Endothelial cell of umbilical vein (primary cell): ENCODE measurements around the gene RAB6B. TPM values are rescaled to one million over a fixed set of nuclear protein-coding genes. Genes with fewer than 3 reads are reported as not detected.
A peak's percentile ranks its signal among the peaks of the same experiment; 100 is the strongest.

ENCODE experiments used
- BruUV-seq: library from RNA; stranded (reverse); fragments of 400-500 nt; replicated peaks from 2 replicates; lab custom pipeline; 2021; lab: Mats Ljungman, UMichigan
- CTCF ChIA-PET: fragments of 300-600, 350-600 bp; sonication (Branson Sonifier 250); formaldehyde crosslinking; loops from one replicate; lab custom pipeline; 2021; ENCODE audit warnings: antibody characterized with exemption, inconsistent platforms; lab: Charles Lee
- POLR2A ChIA-PET: fragments of 300-600, 350-600 bp; sonication (Branson Sonifier 250); formaldehyde crosslinking; loops from one replicate; lab custom pipeline; 2021; ENCODE audit warnings: antibody characterized with exemption, inconsistent platforms; lab: Charles Lee
- DNase-seq: peaks from one replicate; pipeline ENCODE4 v3.0.0-alpha.2; 2011; ENCODE audit warnings: low read depth, low spot score
- FAIRE-seq: peaks from 2 replicates; lab custom pipeline; 2011; peaks lifted over from hg19 to GRCh38; lab: Jason Lieb, UNC
- H2AFZ ChIP-seq: 2 replicates; pipeline ENCODE4 v1.6.0; 2012; ENCODE audit warnings: low read depth, low read length, control low read depth, inconsistent platforms
- H3K27ac ChIP-seq: 2 replicates; pipeline ENCODE4 v1.5.1; 2011; ENCODE audit warnings: low read depth, mild to moderate bottlenecking, control low read depth, low read length, moderate library complexity; ENCODE audit not compliant: insufficient read depth
- H3K27me3 ChIP-seq, 2 experiments: 2 replicates each; pipeline versions ENCODE4 v1.6.0 to v1.6.1; 2011; ENCODE audit warnings: low read length in 2 of 2, mixed read lengths in 1 of 2; ENCODE audit not compliant: control insufficient read depth in 2 of 2, insufficient read depth in 2 of 2
- H3K36me3 ChIP-seq, 2 experiments: 2 replicates in 1 of 2; 3 replicates in 1 of 2; pipeline ENCODE4 v1.5.1; 2011; ENCODE audit warnings: low read length in 2 of 2, mild to moderate bottlenecking in 1 of 2, moderate library complexity in 1 of 2; ENCODE audit not compliant: control insufficient read depth in 2 of 2, insufficient read depth in 2 of 2; ENCODE audit errors: extremely low read depth in 1 of 2
- H3K4me1 ChIP-seq: 3 replicates; pipeline ENCODE4 v1.5.1; 2011; ENCODE audit warnings: mild to moderate bottlenecking, low read length; ENCODE audit not compliant: control insufficient read depth, insufficient read depth; ENCODE audit errors: extremely low read depth
- H3K4me2 ChIP-seq: 2 replicates; pipeline ENCODE4 v1.6.1; 2011; ENCODE audit warnings: low read length, control low read depth, mixed read lengths; ENCODE audit not compliant: insufficient read depth
- H3K4me3 ChIP-seq, 3 experiments: fragments of 200-600 bp in 1 of 3; sonication (generic), shearing (Covaris generic) in 1 of 3; replicated peaks in 1 of 3; 2 replicates each; pipeline ENCODE4 v1.5.1; 2011 to 2016; ENCODE audit warnings: control low read depth in 3 of 3, low read length in 3 of 3, mild to moderate bottlenecking in 2 of 3, inconsistent platforms in 1 of 3, low read depth in 1 of 3, moderate library complexity in 1 of 3; ENCODE audit not compliant: insufficient read depth in 1 of 3
- H3K79me2 ChIP-seq: 2 replicates; pipeline ENCODE4 v1.6.0; 2012; ENCODE audit warnings: low read length, inconsistent platforms; ENCODE audit not compliant: control insufficient read depth, insufficient read depth
- H3K9ac ChIP-seq: replicated peaks from 2 replicates; pipeline ENCODE3; 2011; ENCODE audit warnings: low read length, control low read depth; ENCODE audit not compliant: insufficient read depth; ENCODE audit errors: extremely low read depth
- H3K9me1 ChIP-seq: replicated peaks from 3 replicates; pipeline ENCODE4 v1.6.0; 2011; ENCODE audit warnings: mild to moderate bottlenecking, low read length; ENCODE audit not compliant: control insufficient read depth, insufficient read depth; ENCODE audit errors: extremely low read depth
- H3K9me3 ChIP-seq: replicated peaks from 2 replicates; pipeline ENCODE4 v1.5.1; 2012; ENCODE audit warnings: low read length, inconsistent platforms; ENCODE audit not compliant: control insufficient read depth, insufficient read depth
- H4K20me1 ChIP-seq: replicated peaks from 2 replicates; pipeline ENCODE3; 2011; ENCODE audit warnings: mild to moderate bottlenecking, low read length; ENCODE audit not compliant: control insufficient read depth, insufficient read depth; ENCODE audit errors: extremely low read depth
- FOS ChIP-seq: IDR thresholded peaks from 2 replicates; pipeline ENCODE4 v1.6.1; 2011; ENCODE audit warnings: mild to moderate bottlenecking, low read length, moderate library complexity, borderline replicate concordance; ENCODE audit not compliant: insufficient read depth
- GATA2 ChIP-seq: IDR thresholded peaks from 2 replicates; pipeline ENCODE4 v1.7.0; 2011; ENCODE audit warnings: low read depth, mild to moderate bottlenecking, moderate library complexity, mixed read lengths, low read length; ENCODE audit not compliant: insufficient read length, insufficient read depth
- JUN ChIP-seq: IDR thresholded peaks from 2 replicates; pipeline ENCODE4 v1.6.1; 2011; ENCODE audit warnings: borderline replicate concordance, low read depth; ENCODE audit not compliant: insufficient read length, insufficient read depth
- MYC ChIP-seq: IDR thresholded peaks from one replicate; pipeline ENCODE4 v1.6.1; 2011; ENCODE audit warnings: mild to moderate bottlenecking, low read depth, low read length
- dilution Hi-C: fragments of 300-500 bp; cut with MboI; formaldehyde crosslinking; loops from one replicate; pipeline ENCODE4 v1.15.0; 2019; ENCODE audit warnings: low sequenced_read_pairs; ENCODE audit not compliant: extremely low pct_ligation_motif_present
- intact Hi-C: fragments of 100-400 bp; cut with micrococcal nuclease; formaldehyde crosslinking; loops from one replicate; pipeline ENCODE4 v1.10.0; 2022
- polyA plus RNA-seq, 4 experiments: library from polyadenylated mRNA; depleted of rRNA in 3 of 4; stranded (reverse) in 3 of 4; unstranded in 1 of 4; fragments of >200 nt; gene quantifications; 2 replicates each; pipeline versions ENCODE4 v1.2.1 to v1.2.3, GENCODE V29; 2011 to 2012; ENCODE audit warnings: missing spikeins in 1 of 4
- total RNA-seq: library from RNA; stranded (reverse); gene quantifications from 2 replicates; pipeline ENCODE4 v1.2.3, GENCODE V29; 2021

Gene RAB6B
- total and polyA plus RNA-seq, 2 donors (not counting 3 experiments of a cell fraction or from before 2014, with no cell fraction given), result 1.7 to 6.7 TPM

GRCh38 chr3:133874761-133875438 lies 20.8 kb downstream of the RAB6B start:
- Histone ChIP-seq H3K9me3 (no peaks in the 10 kb centered on the region), H3K9me1 (no peaks in the 10 kb centered on the region), H3K27ac (no peak overlapping the region), H2AFZ (no peak overlapping the region), H3K4me3 (no peak overlapping the region), H4K20me1 (no peaks in the 10 kb centered on the region), H3K4me1 (peaks cover 9% of the 10 kb centered on the region), H3K27me3 (no peaks in the 10 kb centered on the region), H3K4me2 (no peak overlapping the region), H3K36me3 (no peaks in the 10 kb centered on the region), H3K9ac (no peak overlapping the region), H3K79me2 (no peaks in the 10 kb centered on the region)
- CTCF ChIA-PET, result interaction anchor here (1.2 to 1.5 kb wide), 3 partner anchors 9 to 56 kb away, joined by 4 to 5 read pairs (median 4); no protein-coding TSS in a partner anchor
- FAIRE-seq (peak; percentile 84), DNase-seq (peak; percentile 67)
- no TSS peak for BruUV-seq
- POLR2A ChIA-PET, result no interaction called here
- intact Hi-C loops, result no loop called here
- TF ChIP-seq FOS, result peak; percentile 29
- no peak for TF ChIP-seq GATA2
- TF ChIP-seq MYC, result no peak
- dilution Hi-C loops, result no loop called here

GRCh38 chr3:133874344-133874743 lies 21.3 kb downstream of the RAB6B start:
- Histone ChIP-seq H3K27ac (no peak overlapping the region), H3K36me3 (no peaks in the 10 kb centered on the region), H2AFZ (no peak overlapping the region), H3K9ac (no peak overlapping the region), H3K4me2 (no peak overlapping the region), H3K9me1 (no peaks in the 10 kb centered on the region), H4K20me1 (no peaks in the 10 kb centered on the region), H3K9me3 (no peaks in the 10 kb centered on the region), H3K27me3 (no peaks in the 10 kb centered on the region), H3K4me3 (no peak overlapping the region), H3K4me1 (peaks cover 9% of the 10 kb centered on the region), H3K79me2 (no peaks in the 10 kb centered on the region)
- dilution Hi-C loops (no loop called here), intact Hi-C loops (no loop called here)
- no TSS peak for BruUV-seq
- POLR2A ChIA-PET, result no interaction called here
- DNase-seq (peak; percentile 27), FAIRE-seq (no peak)
- TF ChIP-seq JUN (no peak), MYC (no peak), GATA2 (no peak)
- CTCF ChIA-PET, result interaction anchor here (1.2 to 1.5 kb wide), 3 partner anchors 10 to 57 kb away, joined by 4 to 5 read pairs (median 4); no protein-coding TSS in a partner anchor
